ENCODE measurements around the gene UNC93B1.
A peak's percentile ranks its signal among the peaks of the same experiment; 100 is the strongest.
"Not testable (repeated sequence)": the region's sequence is repeated elsewhere in the genome, so short reads cannot be mapped to it uniquely, and the experiment has no call there.

UNC93B1 gene

GRCh38 chr11:68007498-68008380 is 3.8 kb upstream of the UNC93B1 start:
- no peak for DNase-seq

GRCh38 chr11:68006606-68007166 is 2.8 kb upstream of the UNC93B1 start:
- no peak for DNase-seq

DNA sequence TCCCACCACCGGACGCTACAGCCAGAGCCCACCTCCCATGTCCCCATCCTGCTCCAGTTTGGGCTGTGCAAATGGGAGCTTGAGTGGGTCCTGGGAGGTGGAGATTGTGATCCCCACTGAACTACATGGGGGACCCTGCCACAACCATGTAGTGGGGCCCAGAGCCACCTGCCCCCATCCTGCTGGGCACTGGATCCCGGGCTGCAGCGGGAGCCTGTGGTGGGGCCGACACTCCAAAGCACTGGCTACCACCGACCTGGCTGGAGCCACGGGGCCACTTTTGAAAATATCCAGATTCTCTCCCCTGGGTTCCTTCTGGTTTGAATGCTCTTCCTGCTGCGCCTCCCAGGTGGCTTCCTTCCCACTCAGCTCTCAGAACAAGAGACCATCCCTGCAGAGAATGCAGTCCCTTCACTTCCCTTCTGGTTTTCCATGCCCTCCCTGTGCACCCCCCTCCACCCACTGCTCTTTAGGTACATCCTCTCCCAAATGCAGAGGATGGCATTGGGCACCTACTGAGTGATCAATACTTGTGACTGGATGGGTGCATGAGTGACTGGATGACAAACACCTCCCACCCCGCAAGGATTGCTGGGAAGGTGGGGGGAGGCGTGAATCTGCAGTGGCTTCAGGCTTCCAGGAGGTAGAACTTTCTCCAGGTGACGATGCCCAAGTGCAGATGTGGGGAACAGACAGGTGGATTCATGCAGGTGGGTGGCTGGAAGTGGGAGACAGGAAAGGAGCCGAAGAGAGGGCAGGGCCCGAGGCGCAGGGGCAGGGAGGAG is 846 bp upstream of the UNC93B1 start:
- no peak for DNase-seq

DNA sequence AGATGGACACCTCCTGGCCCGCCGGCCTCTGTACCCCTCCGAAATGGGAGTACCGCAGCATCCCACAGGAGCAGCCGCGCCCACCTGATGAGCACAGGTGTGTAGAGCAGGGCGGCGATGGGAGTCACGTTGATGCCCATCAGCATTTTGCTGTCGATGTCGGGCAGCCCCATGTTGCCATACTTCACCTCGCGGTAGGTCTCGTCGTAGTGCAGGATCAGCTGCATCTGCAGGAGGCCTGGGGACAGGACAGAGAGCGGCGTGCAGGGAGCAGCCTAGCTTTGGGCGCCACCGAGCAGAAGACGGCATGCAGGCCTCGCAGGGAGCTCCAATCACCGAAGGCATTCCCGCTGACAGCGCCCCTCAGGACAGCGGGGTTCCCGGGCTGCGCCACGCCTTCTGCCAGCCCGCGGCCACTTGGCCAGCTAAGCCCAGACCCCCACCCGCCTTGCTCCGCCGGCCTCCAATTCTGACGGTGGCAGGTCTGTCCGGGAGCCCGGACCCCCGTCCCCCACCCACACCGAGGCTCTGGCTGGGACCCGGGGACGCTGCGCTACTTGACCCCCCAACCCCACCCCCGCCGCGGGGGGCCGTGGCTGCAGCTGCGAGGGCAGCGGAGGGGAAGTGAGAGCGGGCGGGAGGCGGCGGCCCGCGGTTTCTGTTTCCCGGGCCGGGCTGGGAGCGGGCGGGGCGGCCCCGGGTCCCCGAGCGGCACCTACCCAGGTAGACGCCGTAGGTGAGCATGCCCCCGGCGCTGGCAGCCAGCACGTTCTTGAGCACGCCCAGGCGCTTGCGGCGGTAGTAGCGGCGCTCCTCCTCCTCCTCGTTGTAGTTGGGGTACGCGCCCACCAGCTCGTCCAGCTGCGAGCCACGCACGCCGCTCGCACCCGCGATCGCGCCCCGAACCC is 705 bp downstream of the UNC93B1 start:
- DNase-seq: peak; percentile 37 to 56

DNA sequence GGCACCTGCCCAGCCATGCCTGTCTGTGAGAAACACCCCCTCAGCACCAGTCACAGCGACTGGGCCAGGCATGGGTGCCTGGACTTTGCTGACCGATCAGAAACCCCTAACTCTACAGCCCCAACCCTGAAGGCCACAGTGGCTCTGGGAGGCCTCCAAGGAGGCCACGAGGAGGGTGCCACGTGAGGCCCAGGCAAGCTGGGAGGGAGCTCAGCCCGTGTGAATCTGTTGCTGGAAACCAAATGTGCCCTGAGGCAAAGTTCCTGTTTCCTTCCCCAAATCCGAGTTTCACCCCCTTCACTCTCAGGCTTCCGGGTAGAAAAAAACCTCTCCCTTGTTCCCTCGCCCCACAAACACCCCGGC is 1.3 kb downstream of the UNC93B1 start:
- DNase-seq: no peak

GRCh38 chr11:67999704-68000103 is 4.2 kb downstream of the UNC93B1 start:
- DNase-seq: no peak

DNA sequence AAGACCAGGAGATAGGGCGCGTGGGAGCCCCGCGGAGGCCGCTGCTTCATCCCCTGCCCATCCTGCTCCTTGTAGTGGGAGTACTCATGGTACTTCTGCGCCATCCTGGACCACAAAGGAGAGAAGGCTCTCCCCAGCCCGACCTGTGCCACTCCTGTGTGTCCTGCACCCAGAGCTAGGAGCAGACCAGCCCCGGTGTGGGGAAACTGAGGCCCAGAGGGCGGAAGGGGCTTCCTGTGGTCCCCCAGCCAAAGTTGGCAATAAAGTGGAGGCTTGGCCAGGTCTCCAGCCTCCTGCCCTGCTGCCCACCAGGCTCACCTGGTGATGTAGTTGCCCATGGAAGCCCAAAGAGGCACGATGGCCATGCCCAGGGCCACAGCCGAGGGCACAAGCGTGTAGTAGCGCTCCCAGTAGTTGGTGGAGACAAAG is 4.7 kb downstream of the UNC93B1 start:
- DNase-seq: no peak

- no peak for DNase-seq
These were observed 5.5 kb downstream of the UNC93B1 start for GRCh38 chr11:67998150-67999045.

- DNase-seq: no peak
These were observed 6.4 kb downstream of the UNC93B1 start for GRCh38 chr11:67997475-67997921.

GRCh38 chr11:67996622-67997474 is 7.0 kb downstream of the UNC93B1 start:
- DNase-seq: peak; percentile 54 to 62

DNA sequence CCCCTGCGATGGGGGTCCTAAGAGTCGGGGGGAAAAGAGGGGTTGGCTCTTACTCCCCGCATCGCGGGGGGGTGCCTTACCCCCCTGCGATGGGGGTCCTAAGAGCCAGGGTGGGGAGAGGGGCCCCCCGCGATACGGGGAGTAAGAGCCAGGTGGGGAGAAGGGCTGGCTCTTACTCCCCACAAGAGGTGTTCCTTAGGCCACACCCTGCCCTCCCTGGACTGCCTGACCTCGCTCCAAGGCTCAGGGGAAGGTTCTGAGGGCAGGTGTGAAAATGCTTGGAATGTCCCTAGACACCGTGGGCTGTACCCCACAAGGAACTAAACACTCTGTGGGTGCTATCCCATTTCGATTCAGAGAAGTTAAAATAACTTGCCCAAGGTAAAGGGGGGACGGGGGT is 7.8 kb downstream of the UNC93B1 start:
- no peak for DNase-seq

- DNase-seq: not testable (repeated sequence)
These were observed 8.3 kb downstream of the UNC93B1 start for GRCh38 chr11:67995579-67995978.

DNA sequence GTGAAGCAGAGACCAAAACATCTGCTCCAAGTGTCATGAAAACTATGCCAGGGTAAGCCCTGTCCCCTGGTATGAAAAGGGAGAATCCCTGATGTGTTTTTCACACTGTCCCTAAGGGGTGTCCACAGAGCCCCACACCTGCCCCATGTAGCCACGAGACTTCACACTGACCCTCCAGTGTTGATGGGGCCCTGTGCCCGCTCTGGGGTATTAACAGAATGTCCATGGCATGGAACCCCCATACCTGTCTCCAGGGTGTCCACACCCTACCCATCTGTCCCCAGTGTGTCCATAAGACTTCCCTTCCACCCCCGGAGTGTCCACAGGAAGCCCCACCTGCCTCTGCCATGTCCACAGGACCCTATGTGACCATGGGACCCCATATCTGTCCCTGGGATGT is 8.8 kb downstream of the UNC93B1 start:
- not testable (repeated sequence) for DNase-seq

- DNase-seq: not testable (repeated sequence)
These were observed 9.5 kb downstream of the UNC93B1 start for GRCh38 chr11:67994387-67994786.

DNA sequence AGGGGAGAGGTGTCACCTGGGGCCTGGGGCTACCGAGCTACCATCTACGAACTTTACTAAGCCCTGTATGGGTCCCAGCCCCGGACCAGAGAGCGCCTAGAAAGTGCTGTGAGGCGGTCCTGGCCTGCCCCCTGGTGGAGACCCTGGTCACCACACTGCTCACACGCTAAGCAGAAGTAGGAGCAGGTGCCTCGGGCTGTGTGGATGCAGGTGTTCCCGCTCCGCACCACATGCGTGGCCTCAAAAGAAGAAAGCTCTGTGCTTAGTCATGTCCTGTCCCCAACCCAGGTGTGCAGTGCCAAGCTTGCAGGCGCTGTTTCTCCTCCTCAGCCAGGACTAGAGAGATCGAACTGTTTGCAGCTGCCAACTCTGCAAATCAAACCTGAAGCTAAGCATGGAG is 10.1 kb downstream of the UNC93B1 start:
- peak; percentile 39 to 54 for DNase-seq

DNA sequence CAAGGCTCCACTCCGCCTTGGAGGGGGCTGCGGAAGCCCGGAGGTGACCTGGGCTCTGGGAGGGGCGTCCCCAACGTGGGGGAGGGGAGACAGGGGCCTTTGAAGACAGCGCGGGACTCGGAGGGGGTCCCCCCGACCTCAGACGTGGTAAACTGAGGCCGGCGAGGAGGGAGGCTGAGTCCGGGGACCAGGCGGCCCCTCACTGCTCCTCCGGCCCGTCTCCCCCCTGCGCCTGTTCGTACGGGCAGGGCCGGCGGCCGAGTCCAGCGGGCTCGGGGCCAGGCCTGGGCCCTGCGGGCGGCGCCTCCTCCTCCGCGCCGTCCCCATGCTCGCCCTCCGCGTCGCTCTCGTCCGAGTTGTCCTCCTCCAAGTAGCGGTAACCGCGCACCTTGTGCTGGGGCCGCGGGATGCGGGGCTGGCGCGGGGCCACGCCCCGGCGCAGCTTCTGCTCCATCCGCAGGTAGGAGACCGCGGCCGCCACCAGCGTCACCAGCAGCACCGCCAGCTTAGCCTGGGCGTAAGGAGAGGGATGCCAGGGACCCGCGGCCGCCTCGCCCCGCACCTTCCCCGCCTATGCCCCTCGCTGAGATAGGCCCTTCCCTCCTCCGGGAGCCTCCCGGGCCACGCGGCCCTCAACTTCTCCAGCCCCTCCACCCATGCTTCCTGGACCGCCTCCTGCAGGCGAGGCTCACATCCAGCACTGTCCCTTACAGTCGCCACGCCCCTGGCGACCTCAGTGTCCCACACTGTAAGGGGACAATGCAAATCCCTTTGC is 12.4 kb downstream of the UNC93B1 start:
- DNase-seq: not testable (repeated sequence)

DNA sequence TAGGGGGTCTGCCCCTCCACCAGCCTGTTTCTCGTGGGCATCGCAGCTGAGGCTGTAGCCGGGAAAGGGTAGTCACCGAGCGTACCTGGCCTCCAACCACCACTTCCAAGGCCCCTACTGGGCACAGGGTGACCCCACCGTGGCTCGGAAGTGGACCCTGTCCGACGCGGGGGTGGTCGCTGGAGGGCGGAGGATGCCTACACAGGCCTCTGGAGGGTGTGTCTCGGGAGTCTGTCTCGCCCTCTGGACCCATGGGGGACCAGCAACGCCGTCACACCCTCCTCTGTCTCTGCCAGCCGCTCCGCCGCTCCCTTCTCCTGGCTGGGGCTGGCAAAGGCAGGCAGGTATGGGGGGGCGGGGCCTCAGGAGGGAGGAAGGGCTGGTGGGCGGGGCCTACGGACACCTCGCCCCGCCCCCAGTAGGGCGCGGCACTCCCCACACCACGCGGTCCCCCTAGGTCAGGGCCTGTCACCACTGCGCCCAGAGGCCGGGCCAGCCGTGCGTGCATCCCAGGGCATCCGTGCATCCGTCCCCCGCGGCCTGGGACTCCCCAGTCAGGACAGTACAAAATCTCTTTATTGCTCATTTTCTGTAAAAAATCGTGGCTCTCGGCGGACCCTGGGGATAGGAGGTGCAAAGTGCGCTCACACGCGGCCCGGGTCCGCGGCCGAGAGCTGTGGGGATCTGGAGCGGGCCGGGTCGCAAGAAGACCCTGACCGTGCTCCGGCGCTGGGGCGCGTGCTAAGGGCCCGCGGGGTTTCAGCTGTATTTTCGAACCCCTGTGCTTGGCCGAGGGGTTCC is 13.2 kb downstream of the UNC93B1 start:
- not testable (repeated sequence) for DNase-seq

DNA sequence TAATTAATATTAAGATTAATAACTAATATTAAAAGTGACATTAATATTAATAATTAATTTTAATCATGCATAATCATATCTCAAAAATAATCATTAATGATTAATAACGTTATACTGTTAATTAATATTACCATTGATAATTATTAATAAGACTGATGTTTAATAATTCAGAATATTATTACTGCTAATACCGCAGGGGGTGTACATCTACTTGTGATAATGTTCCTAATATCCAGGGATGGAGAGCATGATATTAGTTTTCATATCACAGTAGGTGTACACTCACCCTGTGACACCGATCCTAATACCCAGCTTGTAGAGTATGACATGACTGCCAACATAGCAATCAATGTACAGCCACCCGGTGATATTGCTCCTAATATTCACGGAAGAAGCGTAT is 18.6 kb downstream of the UNC93B1 start:
- DNase-seq: not testable (repeated sequence)

- DNase-seq: no peak
These were observed 19.9 kb downstream of the UNC93B1 start for GRCh38 chr11:67983951-67984350.

Measured in activated CD4-positive, alpha-beta T cell treated with anti-CD3 and anti-CD28 coated beads, Interleukin-2, amount 50 U/mL, for 48 hours (primary cell).